Activated gamma-delta T cell treated with Interleukin-2 at 50 U/mL for 16 hours (primary cell): ENCODE data around the gene CLSTN1.
A peak's percentile ranks its signal among the peaks of the same experiment; 100 is the strongest.
"Not testable (repeated sequence)": the region's sequence is repeated elsewhere in the genome, so short reads cannot be mapped to it uniquely, and the experiment has no call there.

Experiments used
- DNase-seq: peaks from one replicate; pipeline ENCODE4 v3.0.0-alpha.2; 2020

The CLSTN1 gene

DNA sequence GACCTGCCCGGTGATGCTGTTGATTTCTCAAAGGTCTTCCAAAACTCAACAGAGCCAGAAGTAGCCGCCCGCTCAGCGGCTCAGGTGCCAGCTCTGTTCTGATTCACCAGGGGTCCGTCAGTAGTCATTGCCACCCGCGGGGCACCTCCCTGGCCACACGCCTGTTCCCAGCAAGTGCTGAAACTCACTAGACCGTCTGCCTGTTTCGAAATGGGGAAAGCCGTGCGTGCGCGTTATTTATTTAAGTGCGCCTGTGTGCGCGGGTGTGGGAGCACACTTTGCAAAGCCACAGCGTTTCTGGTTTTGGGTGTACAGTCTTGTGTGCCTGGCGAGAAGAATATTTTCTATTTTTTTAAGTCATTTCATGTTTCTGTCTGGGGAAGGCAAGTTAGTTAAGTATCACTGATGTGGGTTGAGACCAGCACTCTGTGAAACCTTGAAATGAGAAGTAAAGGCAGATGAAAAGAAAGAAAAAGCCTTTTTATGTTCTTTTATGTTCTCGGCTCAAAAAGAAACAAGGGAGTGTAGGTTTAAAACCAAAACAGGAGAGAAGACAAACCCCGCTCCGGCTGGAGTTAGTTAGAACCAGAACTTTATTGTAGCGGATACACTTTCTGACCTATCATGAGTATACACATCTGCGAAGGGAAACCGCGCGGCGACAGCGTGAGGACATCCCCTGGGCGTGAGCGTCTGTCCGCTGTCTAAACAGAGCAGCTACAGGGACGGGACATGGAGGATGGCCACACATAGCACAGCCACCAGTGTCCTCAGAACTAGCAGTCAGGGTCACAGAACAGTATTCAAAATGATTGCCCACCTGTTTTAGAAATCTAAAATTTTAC lies 95.1 kb downstream of the CLSTN1 start:
- DNase-seq, result peak; percentile 43

DNA sequence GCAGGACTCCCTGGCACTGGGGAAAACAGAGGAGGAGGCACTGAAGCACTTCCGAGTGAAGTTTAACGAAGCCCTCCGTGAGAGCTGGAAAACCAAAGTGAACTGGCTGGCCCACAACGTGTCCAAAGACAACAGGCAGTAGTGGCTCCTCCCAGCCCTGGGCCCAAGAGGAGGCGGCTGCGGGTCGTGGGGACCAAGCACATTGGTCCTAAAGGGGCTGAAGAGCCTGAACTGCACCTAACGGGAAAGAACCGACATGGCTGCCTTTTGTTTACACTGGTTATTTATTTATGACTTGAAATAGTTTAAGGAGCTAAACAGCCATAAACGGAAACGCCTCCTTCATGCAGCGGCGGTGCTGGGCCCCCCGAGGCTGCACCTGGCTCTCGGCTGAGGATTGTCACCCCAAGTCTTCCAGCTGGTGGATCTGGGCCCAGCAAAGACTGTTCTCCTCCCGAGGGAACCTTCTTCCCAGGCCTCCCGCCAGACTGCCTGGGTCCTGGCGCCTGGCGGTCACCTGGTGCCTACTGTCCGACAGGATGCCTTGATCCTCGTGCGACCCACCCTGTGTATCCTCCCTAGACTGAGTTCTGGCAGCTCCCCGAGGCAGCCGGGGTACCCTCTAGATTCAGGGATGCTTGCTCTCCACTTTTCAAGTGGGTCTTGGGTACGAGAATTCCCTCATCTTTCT lies 96.7 kb downstream of the CLSTN1 start:
- DNase-seq, result no peak

- no peak for DNase-seq
Measured at GRCh38 chr1:9726406-9726805, 97.4 kb downstream of the CLSTN1 start.

GRCh38 chr1:9724706-9725476 lies 98.9 kb downstream of the CLSTN1 start:
- DNase-seq, result peak; percentile 72

DNA sequence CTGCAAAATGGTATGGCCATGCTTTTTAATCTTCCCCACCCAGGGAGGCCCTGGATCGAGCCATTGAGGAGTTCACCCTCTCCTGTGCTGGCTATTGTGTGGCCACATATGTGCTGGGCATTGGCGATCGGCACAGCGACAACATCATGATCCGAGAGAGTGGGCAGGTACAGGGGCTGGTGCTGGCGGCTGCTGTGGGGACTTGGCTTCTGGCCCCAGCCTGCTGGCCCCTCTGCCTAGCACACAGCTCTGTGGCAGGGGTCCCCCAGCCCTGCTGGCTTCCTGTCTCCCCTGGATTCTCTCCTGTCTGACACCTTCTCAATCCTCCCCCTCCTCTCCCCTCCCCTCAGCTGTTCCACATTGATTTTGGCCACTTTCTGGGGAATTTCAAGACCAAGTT lies 99.8 kb downstream of the CLSTN1 start:
- no peak for DNase-seq

DNA sequence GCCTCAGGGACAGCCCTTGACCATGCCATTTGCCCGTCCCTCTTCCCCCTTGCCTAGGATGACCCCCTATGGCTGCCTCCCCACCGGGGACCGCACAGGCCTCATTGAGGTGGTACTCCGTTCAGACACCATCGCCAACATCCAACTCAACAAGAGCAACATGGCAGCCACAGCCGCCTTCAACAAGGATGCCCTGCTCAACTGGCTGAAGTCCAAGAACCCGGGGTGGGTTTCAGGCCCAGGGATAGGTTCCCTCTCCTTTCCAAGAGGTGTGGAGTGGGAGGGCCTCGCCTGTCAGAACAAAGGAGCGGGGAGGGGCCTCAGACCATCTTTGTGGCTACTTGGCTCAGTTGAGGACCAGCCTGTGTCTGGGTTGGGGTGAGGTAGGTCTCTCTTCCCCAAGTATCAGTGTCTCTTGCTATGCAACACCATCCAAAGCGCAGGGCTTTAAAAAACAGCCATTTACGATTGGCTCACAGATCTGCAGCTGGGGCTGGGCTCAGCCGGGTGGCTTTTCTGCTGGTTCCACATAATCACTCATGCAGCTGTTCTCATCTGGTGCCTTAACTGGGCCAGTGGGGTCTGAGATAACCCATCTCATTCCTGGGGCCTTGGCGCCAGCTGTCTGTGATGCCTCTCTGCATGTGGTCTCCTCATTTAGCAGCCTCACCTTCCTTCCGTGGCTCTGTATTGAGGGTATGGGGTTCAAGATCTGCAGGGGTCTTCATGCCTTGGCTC lies 100.5 kb downstream of the CLSTN1 start:
- DNase-seq, result no peak

GRCh38 chr1:9722378-9722749 lies 101.4 kb downstream of the CLSTN1 start:
- no peak for DNase-seq

- peak; percentile 80 for DNase-seq
Measured at GRCh38 chr1:9721606-9722377, 102.0 kb downstream of the CLSTN1 start.

- no peak for DNase-seq
Measured at GRCh38 chr1:9720785-9721605, 102.8 kb downstream of the CLSTN1 start.

DNA sequence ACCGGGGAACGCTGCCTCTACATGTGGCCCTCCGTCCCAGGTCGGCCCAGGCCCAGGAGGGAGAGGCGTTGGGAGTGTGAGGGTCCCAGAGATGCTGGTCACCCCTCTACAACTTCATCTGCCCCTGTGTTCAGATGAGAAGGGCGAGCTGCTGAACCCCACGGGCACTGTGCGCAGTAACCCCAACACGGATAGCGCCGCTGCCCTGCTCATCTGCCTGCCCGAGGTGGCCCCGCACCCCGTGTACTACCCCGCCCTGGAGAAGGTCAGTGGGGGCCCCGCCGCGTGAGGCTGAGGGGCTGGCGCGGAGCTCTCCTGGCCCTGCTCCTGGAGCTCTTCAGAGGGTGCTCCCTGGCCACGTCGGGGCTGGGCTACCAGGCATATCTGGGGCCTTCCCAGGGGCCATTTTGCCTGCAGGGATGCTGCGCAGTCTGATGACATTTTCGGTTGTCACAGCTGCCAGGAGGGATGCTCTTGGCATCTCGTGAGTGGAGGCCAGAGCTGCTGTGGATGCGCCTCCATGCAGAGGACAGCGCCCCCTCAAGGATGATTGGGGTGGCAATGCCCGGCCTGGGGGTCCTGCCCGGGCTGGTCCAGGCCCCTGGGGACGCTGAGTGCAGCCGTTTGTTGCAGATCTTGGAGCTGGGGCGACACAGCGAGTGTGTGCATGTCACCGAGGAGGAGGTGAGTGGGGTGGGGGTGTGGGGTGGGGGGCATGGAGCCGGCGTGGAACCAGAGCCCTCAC lies 103.6 kb downstream of the CLSTN1 start:
- DNase-seq, result no peak

DNA sequence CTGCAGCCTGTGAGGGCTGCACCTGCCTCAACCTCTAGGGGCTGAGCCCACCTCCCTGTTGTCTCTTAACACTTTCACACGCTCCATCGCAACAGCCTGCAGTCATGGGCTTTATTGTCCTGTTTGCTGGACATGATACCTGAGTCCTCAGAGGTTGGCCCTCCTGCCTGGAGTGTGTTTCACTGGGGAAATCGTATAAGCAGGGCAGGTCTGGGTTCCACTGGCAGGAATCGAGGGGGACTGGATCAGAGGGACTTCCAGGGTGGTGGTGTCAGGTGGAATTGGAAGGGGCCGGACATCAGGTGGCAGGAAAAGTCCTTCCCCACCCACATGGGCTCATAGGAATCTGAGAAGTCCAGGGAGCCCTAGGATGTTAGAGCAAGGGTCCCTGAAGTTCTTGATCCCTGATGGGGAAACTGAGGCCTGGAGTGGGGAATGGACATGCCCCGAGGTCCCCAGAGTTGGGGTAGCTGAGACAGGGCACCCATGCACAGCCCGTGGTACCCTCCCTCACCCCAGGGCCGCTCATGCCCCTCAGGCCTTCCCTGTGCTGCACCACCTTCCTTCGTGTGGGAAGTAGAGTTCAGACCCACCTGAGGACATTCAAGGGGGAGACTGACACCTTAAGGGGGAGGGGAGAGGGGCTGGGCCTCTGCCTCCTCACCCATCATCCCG lies 105.6 kb downstream of the CLSTN1 start:
- no peak for DNase-seq

DNA sequence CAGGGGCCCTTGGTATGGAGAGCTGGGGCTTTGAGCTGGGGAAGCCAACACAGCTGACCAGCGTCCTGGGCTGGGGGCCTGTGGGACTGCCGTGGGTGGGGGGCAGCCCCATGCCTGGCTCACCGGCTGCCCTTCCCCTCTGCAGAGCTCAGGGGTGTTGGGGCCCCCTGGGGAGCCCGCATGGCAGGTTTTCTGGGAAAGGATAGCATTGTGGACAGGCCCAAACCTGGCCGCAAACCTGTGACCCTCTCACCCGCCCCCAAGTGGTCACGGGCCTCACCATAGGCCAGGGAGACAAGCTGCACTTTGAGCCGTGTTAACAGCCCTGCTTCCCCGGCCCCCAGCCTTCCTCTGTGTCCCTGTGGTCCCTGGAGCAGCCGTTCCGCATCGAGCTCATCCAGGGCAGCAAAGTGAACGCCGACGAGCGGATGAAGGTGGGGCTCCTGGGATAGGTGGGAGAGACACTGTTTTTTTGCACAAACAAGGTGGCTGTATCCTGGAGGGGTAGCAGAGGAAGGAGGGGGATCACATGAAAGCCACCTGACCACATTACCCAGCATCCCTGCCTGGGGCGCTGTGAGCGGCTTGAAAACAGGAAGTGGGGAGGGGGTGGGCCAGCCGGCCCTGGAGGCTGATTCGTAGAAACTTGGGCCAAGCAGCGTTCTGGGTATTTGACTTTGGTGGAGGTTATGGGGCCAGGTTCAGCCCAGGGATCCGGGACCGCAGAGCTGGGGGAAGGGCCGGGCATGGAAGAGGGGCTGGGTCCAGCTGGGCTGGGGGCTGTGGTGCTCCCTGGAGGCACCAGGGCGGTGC lies 106.4 kb downstream of the CLSTN1 start:
- DNase-seq, result peak; percentile 93

DNA sequence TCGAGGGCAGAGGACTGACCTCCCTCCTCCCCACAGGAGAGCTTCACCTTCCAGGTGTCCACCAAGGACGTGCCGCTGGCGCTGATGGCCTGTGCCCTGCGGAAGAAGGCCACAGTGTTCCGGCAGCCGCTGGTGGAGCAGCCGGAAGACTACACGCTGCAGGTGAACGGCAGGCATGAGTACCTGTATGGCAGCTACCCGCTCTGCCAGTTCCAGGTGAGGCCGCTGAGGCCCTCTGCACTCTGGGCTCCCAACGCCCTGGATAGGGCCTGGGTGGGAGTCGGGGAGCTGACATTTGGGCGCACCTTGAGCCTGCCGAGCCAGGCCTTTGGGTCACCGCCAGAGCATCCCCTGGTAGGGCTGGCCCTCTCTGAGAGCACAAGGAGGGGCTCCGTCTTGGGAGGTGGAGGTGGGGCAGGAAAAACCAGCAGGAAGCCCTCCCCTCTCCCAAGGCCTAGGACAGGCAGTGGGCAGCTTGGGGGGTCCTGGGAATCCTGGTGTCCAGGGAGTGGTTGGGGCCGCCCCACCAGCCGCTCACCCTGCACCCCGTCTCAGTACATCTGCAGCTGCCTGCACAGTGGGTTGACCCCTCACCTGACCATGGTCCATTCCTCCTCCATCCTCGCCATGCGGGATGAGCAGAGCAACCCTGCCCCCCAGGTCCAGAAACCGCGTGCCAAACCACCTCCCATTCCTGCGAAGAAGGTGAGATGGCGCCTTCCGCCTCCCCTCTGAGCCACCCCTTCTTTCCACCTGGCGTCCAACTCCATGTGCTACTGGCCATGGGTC lies 107.2 kb downstream of the CLSTN1 start:
- no peak for DNase-seq

DNA sequence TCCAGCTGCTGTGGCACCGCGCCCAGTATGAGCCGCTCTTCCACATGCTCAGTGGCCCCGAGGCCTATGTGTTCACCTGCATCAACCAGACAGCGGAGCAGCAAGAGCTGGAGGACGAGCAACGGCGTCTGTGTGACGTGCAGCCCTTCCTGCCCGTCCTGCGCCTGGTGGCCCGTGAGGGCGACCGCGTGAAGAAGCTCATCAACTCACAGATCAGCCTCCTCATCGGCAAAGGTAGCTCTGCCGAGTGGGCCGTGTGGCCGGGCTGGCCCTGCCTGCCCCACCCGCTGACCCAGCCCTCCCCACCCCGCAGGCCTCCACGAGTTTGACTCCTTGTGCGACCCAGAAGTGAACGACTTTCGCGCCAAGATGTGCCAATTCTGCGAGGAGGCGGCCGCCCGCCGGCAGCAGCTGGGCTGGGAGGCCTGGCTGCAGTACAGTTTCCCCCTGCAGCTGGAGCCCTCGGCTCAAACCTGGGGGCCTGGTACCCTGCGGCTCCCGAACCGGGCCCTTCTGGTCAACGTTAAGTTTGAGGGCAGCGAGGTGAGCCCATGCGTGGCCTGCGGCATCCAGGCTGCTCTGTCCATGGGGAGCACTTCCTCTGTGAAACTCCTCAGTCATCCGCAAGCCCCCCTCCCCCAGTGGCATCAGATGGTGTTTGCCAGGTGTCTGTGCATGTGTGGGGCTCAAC lies 108.1 kb downstream of the CLSTN1 start:
- peak; percentile 56 for DNase-seq

DNA sequence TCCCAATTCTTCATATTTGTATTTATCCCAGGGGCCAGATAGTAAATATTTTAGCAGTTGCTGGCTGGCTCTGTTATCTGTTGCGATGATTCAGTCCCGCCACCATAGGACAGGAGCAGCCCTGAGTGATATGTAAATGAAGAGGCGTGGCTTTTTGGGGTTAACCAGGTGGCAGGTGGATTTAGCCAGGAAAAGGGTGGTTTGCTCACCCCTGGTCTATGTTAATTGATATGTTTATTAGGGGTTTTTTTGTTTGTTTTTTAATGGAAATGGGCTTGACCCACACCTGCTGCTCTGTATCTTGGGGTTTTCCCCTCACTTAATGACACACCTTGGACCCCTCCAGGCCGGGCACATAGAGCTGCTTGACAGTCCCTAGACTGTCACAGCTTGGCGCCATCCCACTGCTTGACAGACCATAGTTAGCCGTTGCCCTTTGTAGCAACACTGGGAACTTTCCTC lies 109.5 kb downstream of the CLSTN1 start:
- peak; percentile 40 for DNase-seq

- not testable (repeated sequence) for DNase-seq
Measured at GRCh38 chr1:9712767-9713166, 111.0 kb downstream of the CLSTN1 start.

DNA sequence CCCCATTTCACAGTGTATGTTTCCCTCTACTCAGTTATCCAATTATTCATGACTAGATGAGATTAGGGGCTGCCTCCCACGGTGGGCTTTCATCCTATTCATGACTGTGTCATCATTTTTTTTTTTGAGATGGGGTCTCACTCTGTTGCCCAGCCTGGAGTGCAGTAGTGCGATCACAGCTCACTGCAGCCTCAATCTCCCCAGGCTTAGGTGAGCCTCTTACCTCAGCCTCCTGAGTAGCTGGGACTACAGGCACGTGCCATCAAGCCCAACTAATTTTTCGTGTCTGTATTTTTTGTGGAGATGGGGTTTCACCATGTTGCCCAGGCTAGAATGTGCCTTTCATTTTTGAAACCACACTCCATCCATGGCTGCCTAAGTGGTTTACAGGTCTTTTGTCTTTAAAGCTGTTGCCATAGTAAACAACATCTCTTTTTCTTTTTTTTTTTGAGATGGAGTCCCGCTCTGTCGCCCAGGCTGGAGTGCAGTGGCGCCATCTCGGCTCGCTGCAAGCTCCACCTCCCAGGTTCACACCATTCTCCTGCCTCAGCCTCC lies 112.2 kb downstream of the CLSTN1 start:
- no peak for DNase-seq
